DOHH2 (cell line): Measurements from ENCODE around the gene LAMA2.

Experiments
- EZH2phosphoT487 ChIP-seq: fragments of 200-600 bp; sonication (generic); IDR thresholded peaks from 2 replicates; pipeline ENCODE4 v1.6.1; 2017; ENCODE audit warnings: borderline replicate concordance, mild to moderate bottlenecking, antibody characterized with exemption, low read length, moderate library complexity, mixed read lengths
- TF ChIP-seq, protein P1 (sequence below): fragments of 200-600 bp; sonication (generic); IDR thresholded peaks from one replicate; pipeline ENCODE4 v1.5.1; 2014; ENCODE audit warnings: antibody characterized with exemption, mild to moderate bottlenecking, low read depth, low read length; ENCODE audit not compliant: poor library complexity, severe bottlenecking

GRCh38 chr6:129565811-129566210 is 682.9 kb downstream of the LAMA2 start:
- TF ChIP-seq, protein P1, sequence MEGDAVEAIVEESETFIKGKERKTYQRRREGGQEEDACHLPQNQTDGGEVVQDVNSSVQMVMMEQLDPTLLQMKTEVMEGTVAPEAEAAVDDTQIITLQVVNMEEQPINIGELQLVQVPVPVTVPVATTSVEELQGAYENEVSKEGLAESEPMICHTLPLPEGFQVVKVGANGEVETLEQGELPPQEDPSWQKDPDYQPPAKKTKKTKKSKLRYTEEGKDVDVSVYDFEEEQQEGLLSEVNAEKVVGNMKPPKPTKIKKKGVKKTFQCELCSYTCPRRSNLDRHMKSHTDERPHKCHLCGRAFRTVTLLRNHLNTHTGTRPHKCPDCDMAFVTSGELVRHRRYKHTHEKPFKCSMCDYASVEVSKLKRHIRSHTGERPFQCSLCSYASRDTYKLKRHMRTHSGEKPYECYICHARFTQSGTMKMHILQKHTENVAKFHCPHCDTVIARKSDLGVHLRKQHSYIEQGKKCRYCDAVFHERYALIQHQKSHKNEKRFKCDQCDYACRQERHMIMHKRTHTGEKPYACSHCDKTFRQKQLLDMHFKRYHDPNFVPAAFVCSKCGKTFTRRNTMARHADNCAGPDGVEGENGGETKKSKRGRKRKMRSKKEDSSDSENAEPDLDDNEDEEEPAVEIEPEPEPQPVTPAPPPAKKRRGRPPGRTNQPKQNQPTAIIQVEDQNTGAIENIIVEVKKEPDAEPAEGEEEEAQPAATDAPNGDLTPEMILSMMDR = no peak
- TF ChIP-seq EZH2phosphoT487 = no peak
